ENCODE measurements around the gene TSNAXIP1. TPM values are rescaled to one million over a fixed set of nuclear protein-coding genes. Genes with fewer than 3 reads are reported as not detected.

TSNAXIP1 gene
- total RNA-seq, 6 donors from 2014 or later, result 0.66 to 13.1 (median 4.4) TPM

GRCh38 chr16:67846320-67847063 is 39.8 kb downstream of the TSNAXIP1 start, which contains the start of gene NUTF2:
Gene NUTF2, plus strand, starts transcription at chr16:67846933. Its CDS starts 18,198 bp downstream, at chr16:67865131.
- Histone ChIP-seq H3K27ac (peak within 1 kb of the TSS; percentile 87 to 98 (median 94)), H3K4me1 (peaks cover 44 to 57% (median 49%) of the 10 kb centered on the region in 4 donors), H3K27me3 (no peaks in the 10 kb centered on the region), H3K4me3 (peak within 1 kb of the TSS; percentile 73 to 98 (median 97)), H3K9me3 (no peaks in the 10 kb centered on the region), H3K36me3 (no peaks in the 10 kb centered on the region)
- ATAC-seq (ENCODE audit: low FRiP score in 2 of 2), result peak; percentile 93 to 94
- WGBS, 2 donors, result 0% methylated on average over 1 to 38 of the region's 57 CpGs
- peak; percentile 94 to 96 for DNase-seq
- TF ChIP-seq POLR2A (IDR thresholded peaks at IDR 0.05) (peak in 2 of 4 donors; percentile 5 to 73), POLR2AphosphoS5 (IDR thresholded peaks at IDR 0.05) (peak; percentile 70 to 85), CTCF (IDR thresholded peaks at IDR 0.05) (peak in 3 of 6 experiments; percentile 1 to 12 (median 4)), EP300 (IDR thresholded peaks at IDR 0.05) (peak in 1 of 4 donors; percentile 68)

- H3K4me1 ChIP-seq, result peaks cover 44 to 61% (median 47%) of the 10 kb centered on the region in 4 donors
These were observed 40.6 kb downstream of the TSNAXIP1 start, which contains the start of gene CENPT for GRCh38 chr16:67847064-67847861. Gene CENPT, minus strand, starts transcription at chr16:67847693. Its CDS starts 13,834 bp downstream, at chr16:67833859.

GRCh38 chr16:67848118-67848517 is 41.4 kb downstream of the TSNAXIP1 start:
- DNase-seq, result no peak

More at GRCh38 chr16:67847064-67847861, 40.6 kb downstream of the TSNAXIP1 start, which contains the start of gene CENPT:
- ATAC-seq (ENCODE audit: low FRiP score in 2 of 2) (peak; percentile 67 to 77), DNase-seq (peak; percentile 54 to 77)
- no peaks in the 10 kb centered on the region for H3K36me3 ChIP-seq
- H3K27ac ChIP-seq, result peak within 1 kb of the TSS; percentile 87 to 98 (median 94)
- no peaks in the 10 kb centered on the region for H3K9me3 ChIP-seq
- H3K27me3 ChIP-seq, result no peaks in the 10 kb centered on the region
- TF ChIP-seq POLR2A (IDR thresholded peaks at IDR 0.05) (peak in 1 of 4 donors; percentile 59), CTCF (IDR thresholded peaks at IDR 0.05) (peak in 3 of 6 experiments; percentile 1 to 14 (median 5)), POLR2AphosphoS5 (IDR thresholded peaks at IDR 0.05) (no peak), EP300 (IDR thresholded peaks at IDR 0.05) (no peak)
- H3K4me3 ChIP-seq, result peak within 1 kb of the TSS; percentile 73 to 98 (median 97)
- 0% methylated on average over 9 to 20 of the region's 62 CpGs for WGBS, 2 donors

GRCh38 chr16:67853670-67854069 is 47.0 kb downstream of the TSNAXIP1 start:
- no peak for ATAC-seq (ENCODE audit: low FRiP score in 2 of 2)
- Histone ChIP-seq H3K27ac (no peak overlapping the region), H3K4me1 (peaks cover 20 to 45% (median 21%) of the 10 kb centered on the region in 4 donors), H3K9me3 (no peaks in the 10 kb centered on the region), H3K27me3 (no peaks in the 10 kb centered on the region), H3K4me3 (no peak overlapping the region), H3K36me3 (peaks cover 0 to 4% (median 0%) of the 10 kb centered on the region in 4 donors)
- WGBS, 2 donors, result 90 to 100% methylated on average over 2 to 3 of the region's 3 CpGs
- TF ChIP-seq POLR2AphosphoS5 (IDR thresholded peaks at IDR 0.05) (no peak), EP300 (IDR thresholded peaks at IDR 0.05) (no peak), CTCF (IDR thresholded peaks at IDR 0.05) (no peak), POLR2A (IDR thresholded peaks at IDR 0.05) (no peak)
- DNase-seq, result no peak

More at GRCh38 chr16:67848118-67848517, 41.4 kb downstream of the TSNAXIP1 start:
- WGBS, 2 donors, result 90 to 94% methylated on average over 11 of the region's 11 CpGs
- H3K36me3 ChIP-seq, result no peaks in the 10 kb centered on the region
- H3K27me3 ChIP-seq, result no peaks in the 10 kb centered on the region
- ATAC-seq (ENCODE audit: low FRiP score in 2 of 2), result no peak
- no peaks in the 10 kb centered on the region for H3K9me3 ChIP-seq
- TF ChIP-seq POLR2AphosphoS5 (IDR thresholded peaks at IDR 0.05) (no peak), CTCF (IDR thresholded peaks at IDR 0.05) (no peak), POLR2A (IDR thresholded peaks at IDR 0.05) (no peak), EP300 (IDR thresholded peaks at IDR 0.05) (no peak)
- H3K4me1 ChIP-seq, result peaks cover 44 to 59% (median 46%) of the 10 kb centered on the region in 4 donors
- peak overlapping the region; percentile 87 to 98 (median 94) for H3K27ac ChIP-seq
- H3K4me3 ChIP-seq, result peak overlapping the region; percentile 73 to 98 (median 97)

Data from upper lobe of left lung (tissue), 6 donors.